CD4-positive, alpha-beta T cell treated with Interleukin-15 for 4 hours (primary cell): Measurements from ENCODE around the gene OR7E24.
A peak's percentile ranks its signal among the peaks of the same experiment; 100 is the strongest.

Experiments
- DNase-seq: peaks from one replicate; pipeline ENCODE4 v3.0.0-alpha.2; 2020; ENCODE audit warnings: low spot score

The OR7E24 gene

GRCh38 chr19:9250630-9251029 is at the start of gene OR7E24:
Gene OR7E24, plus strand, starts transcription at chr19:9250930. Its CDS starts 114 bp downstream, at chr19:9251044.
- no peak for DNase-seq

- DNase-seq, result peak; percentile 64
Measured at GRCh38 chr19:9205501-9206113, 45.1 kb upstream of the OR7E24 start.

- no peak for DNase-seq
Measured at GRCh38 chr19:9219489-9219888, 31.2 kb upstream of the OR7E24 start, which contains the start of gene OR7D4. Gene OR7D4, minus strand, starts transcription at chr19:9219589. Its CDS starts 4,752 bp downstream, at chr19:9214837.

GRCh38 chr19:9251236-9251635 is 506 bp downstream of the OR7E24 start:
- no peak for DNase-seq

GRCh38 chr19:9283485-9283884 is 32.8 kb downstream of the OR7E24 start:
- DNase-seq, result peak; percentile 0

GRCh38 chr19:9289231-9289884 is 38.6 kb downstream of the OR7E24 start:
- no peak for DNase-seq

- no peak for DNase-seq
Measured at GRCh38 chr19:9295411-9295849, 44.7 kb downstream of the OR7E24 start.

GRCh38 chr19:9296336-9296735 is 45.6 kb downstream of the OR7E24 start:
- no peak for DNase-seq
